ENCODE data around the gene SYT7. TPM values are rescaled to one million over a fixed set of nuclear protein-coding genes. Genes with fewer than 3 reads are reported as not detected.

Gene SYT7
- total RNA-seq, 1 donor from 2014 or later, result 1.8 TPM

GRCh38 chr11:61545921-61546320 lies 35.0 kb downstream of the SYT7 start:
- intact Hi-C loops (cut with DNase I), result no loop called here
- no peak overlapping the region for H3K4me3 ChIP-seq
- no peak for DNase-seq (ENCODE audit: low spot score in 2 of 2)
- no peaks in the 10 kb centered on the region for H3K9me3 ChIP-seq
- no peak overlapping the region for H3K27ac ChIP-seq
- H3K4me1 ChIP-seq, result no peaks in the 10 kb centered on the region
- no peaks in the 10 kb centered on the region for H3K27me3 ChIP-seq
- no peak for TF ChIP-seq CTCF (IDR thresholded peaks at IDR 0.05)
- H3K36me3 ChIP-seq, result no peaks in the 10 kb centered on the region

- no peaks in the 10 kb centered on the region for H3K36me3 ChIP-seq
- H3K9me3 ChIP-seq, result no peaks in the 10 kb centered on the region
- H3K4me1 ChIP-seq, result no peaks in the 10 kb centered on the region
- no peaks in the 10 kb centered on the region for H3K27me3 ChIP-seq
- intact Hi-C loops (cut with DNase I), result no loop called here
- H3K4me3 ChIP-seq, result no peak overlapping the region
- TF ChIP-seq CTCF (IDR thresholded peaks at IDR 0.05), result no peak
- no peak for DNase-seq (ENCODE audit: low spot score in 2 of 2)
- no peak overlapping the region for H3K27ac ChIP-seq
Measured at GRCh38 chr11:61545341-61545740, 35.5 kb downstream of the SYT7 start.

GRCh38 chr11:61544466-61544865 lies 36.4 kb downstream of the SYT7 start:
- H3K9me3 ChIP-seq, result no peaks in the 10 kb centered on the region
- intact Hi-C loops (cut with DNase I), result no loop called here
- no peaks in the 10 kb centered on the region for H3K27me3 ChIP-seq
- no peaks in the 10 kb centered on the region for H3K36me3 ChIP-seq
- H3K4me3 ChIP-seq, result no peak overlapping the region
- H3K27ac ChIP-seq, result no peak overlapping the region
- DNase-seq (ENCODE audit: low spot score in 2 of 2), result no peak
- TF ChIP-seq CTCF (IDR thresholded peaks at IDR 0.05), result no peak
- H3K4me1 ChIP-seq, result no peaks in the 10 kb centered on the region

GRCh38 chr11:61543606-61544306 lies 37.1 kb downstream of the SYT7 start:
- no peak for TF ChIP-seq CTCF (IDR thresholded peaks at IDR 0.05)
- no peak overlapping the region for H3K4me3 ChIP-seq
- no peaks in the 10 kb centered on the region for H3K9me3 ChIP-seq
- no peak overlapping the region for H3K27ac ChIP-seq
- intact Hi-C loops (cut with DNase I), result no loop called here
- DNase-seq (ENCODE audit: low spot score in 2 of 2), result no peak
- H3K36me3 ChIP-seq, result no peaks in the 10 kb centered on the region
- H3K27me3 ChIP-seq, result no peaks in the 10 kb centered on the region
- no peaks in the 10 kb centered on the region for H3K4me1 ChIP-seq

GRCh38 chr11:61542705-61543104 lies 38.2 kb downstream of the SYT7 start:
- H3K9me3 ChIP-seq, result no peaks in the 10 kb centered on the region
- no peaks in the 10 kb centered on the region for H3K4me1 ChIP-seq
- no peaks in the 10 kb centered on the region for H3K27me3 ChIP-seq
- no peak for TF ChIP-seq CTCF (IDR thresholded peaks at IDR 0.05)
- intact Hi-C loops (cut with DNase I), result no loop called here
- no peak for DNase-seq (ENCODE audit: low spot score in 2 of 2)
- H3K36me3 ChIP-seq, result no peaks in the 10 kb centered on the region
- H3K4me3 ChIP-seq, result no peak overlapping the region
- no peak overlapping the region for H3K27ac ChIP-seq

GRCh38 chr11:61542024-61542461 lies 38.8 kb downstream of the SYT7 start:
- H3K4me3 ChIP-seq, result no peak overlapping the region
- no peak for DNase-seq (ENCODE audit: low spot score in 2 of 2)
- intact Hi-C loops (cut with DNase I), result no loop called here
- H3K4me1 ChIP-seq, result no peaks in the 10 kb centered on the region
- no peak for TF ChIP-seq CTCF (IDR thresholded peaks at IDR 0.05)
- H3K27me3 ChIP-seq, result no peaks in the 10 kb centered on the region
- no peaks in the 10 kb centered on the region for H3K36me3 ChIP-seq
- H3K27ac ChIP-seq, result no peak overlapping the region
- H3K9me3 ChIP-seq, result no peaks in the 10 kb centered on the region

Measured in ascending aorta (tissue), 2 donors.